ENCODE measurements around the gene SNAP25.

SNAP25 gene

GRCh38 chr20:10297684-10298240, 79.1 kb downstream of the SNAP25 start:
- H3K27me3 ChIP-seq (ENCODE audit: insufficient read depth, poor library complexity, severe bottlenecking), result no peaks in the 10 kb centered on the region
- H3K27ac ChIP-seq (ENCODE audit: poor library complexity, severe bottlenecking), result no peak overlapping the region
- no peak overlapping the region for H3K4me3 ChIP-seq (ENCODE audit: severe bottlenecking)
- ATAC-seq (ENCODE audit: low read depth) (no peak), DNase-seq (ENCODE audit: low spot score) (no peak)
- no peaks in the 10 kb centered on the region for H3K9me3 ChIP-seq (ENCODE audit: severe bottlenecking)
- H3K36me3 ChIP-seq (ENCODE audit: low read depth), result no peaks in the 10 kb centered on the region
- TF ChIP-seq, protein P1, sequence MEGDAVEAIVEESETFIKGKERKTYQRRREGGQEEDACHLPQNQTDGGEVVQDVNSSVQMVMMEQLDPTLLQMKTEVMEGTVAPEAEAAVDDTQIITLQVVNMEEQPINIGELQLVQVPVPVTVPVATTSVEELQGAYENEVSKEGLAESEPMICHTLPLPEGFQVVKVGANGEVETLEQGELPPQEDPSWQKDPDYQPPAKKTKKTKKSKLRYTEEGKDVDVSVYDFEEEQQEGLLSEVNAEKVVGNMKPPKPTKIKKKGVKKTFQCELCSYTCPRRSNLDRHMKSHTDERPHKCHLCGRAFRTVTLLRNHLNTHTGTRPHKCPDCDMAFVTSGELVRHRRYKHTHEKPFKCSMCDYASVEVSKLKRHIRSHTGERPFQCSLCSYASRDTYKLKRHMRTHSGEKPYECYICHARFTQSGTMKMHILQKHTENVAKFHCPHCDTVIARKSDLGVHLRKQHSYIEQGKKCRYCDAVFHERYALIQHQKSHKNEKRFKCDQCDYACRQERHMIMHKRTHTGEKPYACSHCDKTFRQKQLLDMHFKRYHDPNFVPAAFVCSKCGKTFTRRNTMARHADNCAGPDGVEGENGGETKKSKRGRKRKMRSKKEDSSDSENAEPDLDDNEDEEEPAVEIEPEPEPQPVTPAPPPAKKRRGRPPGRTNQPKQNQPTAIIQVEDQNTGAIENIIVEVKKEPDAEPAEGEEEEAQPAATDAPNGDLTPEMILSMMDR (IDR thresholded peaks at IDR 0.05; ENCODE audit: poor library complexity, severe bottlenecking), result no peak
- H3K4me1 ChIP-seq (ENCODE audit: insufficient read depth, poor library complexity, severe bottlenecking), result no peaks in the 10 kb centered on the region

GRCh38 chr20:10300582-10301446, 82.2 kb downstream of the SNAP25 start:
- no peak for ATAC-seq (ENCODE audit: low read depth)
- H3K4me3 ChIP-seq (ENCODE audit: severe bottlenecking), result no peak overlapping the region
- TF ChIP-seq, protein P1 (IDR thresholded peaks at IDR 0.05; ENCODE audit: poor library complexity, severe bottlenecking), result no peak
- no peaks in the 10 kb centered on the region for H3K9me3 ChIP-seq (ENCODE audit: severe bottlenecking)
- H3K4me1 ChIP-seq (ENCODE audit: insufficient read depth, poor library complexity, severe bottlenecking), result peaks cover 3% of the 10 kb centered on the region
- no peak overlapping the region for H3K27ac ChIP-seq (ENCODE audit: poor library complexity, severe bottlenecking)
- H3K36me3 ChIP-seq (ENCODE audit: low read depth), result no peaks in the 10 kb centered on the region
- H3K27me3 ChIP-seq (ENCODE audit: insufficient read depth, poor library complexity, severe bottlenecking), result no peaks in the 10 kb centered on the region
- DNase-seq (ENCODE audit: low spot score), result no peak

GRCh38 chr20:10303852-10304251, 85.2 kb downstream of the SNAP25 start:
- peaks cover 22% of the 10 kb centered on the region for H3K4me1 ChIP-seq (ENCODE audit: insufficient read depth, poor library complexity, severe bottlenecking)
- DNase-seq (ENCODE audit: low spot score), result no peak
- H3K4me3 ChIP-seq (ENCODE audit: severe bottlenecking), result no peak overlapping the region
- H3K27ac ChIP-seq (ENCODE audit: poor library complexity, severe bottlenecking), result no peak overlapping the region
- H3K9me3 ChIP-seq (ENCODE audit: severe bottlenecking), result no peaks in the 10 kb centered on the region
- no peak for ATAC-seq (ENCODE audit: low read depth)
- H3K36me3 ChIP-seq (ENCODE audit: low read depth), result no peaks in the 10 kb centered on the region
- no peaks in the 10 kb centered on the region for H3K27me3 ChIP-seq (ENCODE audit: insufficient read depth, poor library complexity, severe bottlenecking)
- TF ChIP-seq, protein P1 (IDR thresholded peaks at IDR 0.05; ENCODE audit: poor library complexity, severe bottlenecking), result no peak

DNA sequence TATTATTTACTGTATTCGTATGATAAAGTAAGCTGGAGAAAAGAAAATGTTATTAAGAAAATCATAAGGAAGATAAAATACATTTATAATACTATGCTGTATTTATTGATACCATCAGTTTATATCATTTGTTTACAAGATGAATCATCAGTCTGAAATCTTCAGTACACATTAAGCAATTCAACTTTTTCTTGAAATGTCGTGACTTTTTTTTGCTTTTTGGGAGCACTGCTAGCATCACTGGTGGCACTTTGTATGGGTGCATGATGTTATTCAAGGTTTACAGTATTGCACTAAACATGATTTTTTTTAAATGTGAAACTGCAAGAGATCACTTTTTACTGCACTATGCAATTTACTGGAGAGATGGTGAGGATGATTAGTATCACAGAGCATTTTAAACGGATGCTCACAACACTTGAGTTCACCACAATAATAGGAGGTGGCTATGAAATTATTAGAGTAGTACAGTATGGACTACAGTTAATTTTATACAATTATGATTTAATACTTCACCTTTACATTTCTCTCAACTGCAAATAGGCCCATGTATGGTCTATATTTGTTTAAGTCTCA, 85.9 kb downstream of the SNAP25 start:
- DNase-seq (ENCODE audit: low spot score) (no peak), ATAC-seq (ENCODE audit: low read depth) (no peak)
- Histone ChIP-seq H3K4me3 (ENCODE audit: severe bottlenecking) (no peak overlapping the region), H3K27me3 (ENCODE audit: insufficient read depth, poor library complexity, severe bottlenecking) (no peaks in the 10 kb centered on the region), H3K9me3 (ENCODE audit: severe bottlenecking) (no peaks in the 10 kb centered on the region), H3K36me3 (ENCODE audit: low read depth) (no peaks in the 10 kb centered on the region), H3K4me1 (ENCODE audit: insufficient read depth, poor library complexity, severe bottlenecking) (peaks cover 29% of the 10 kb centered on the region), H3K27ac (ENCODE audit: poor library complexity, severe bottlenecking) (no peak overlapping the region)
- TF ChIP-seq, protein P1 (IDR thresholded peaks at IDR 0.05; ENCODE audit: poor library complexity, severe bottlenecking), result no peak
